Measurements from ENCODE around the gene TENM4. TPM values are rescaled to one million over a fixed set of nuclear protein-coding genes. Genes with fewer than 3 reads are reported as not detected.

Gene TENM4
- total and polyA plus RNA-seq, 10 of the 15 experiments (the other 5 are each of a cell fraction or from before 2014, with no cell fraction given) = 0.03 to 0.12 (median 0.06) TPM; not detected in 7

- Histone ChIP-seq H3K4me2 (ENCODE audit: control insufficient read depth, insufficient read depth) (no peak overlapping the region), H3K27me3 (replicated peaks in 1 of 2; ENCODE audit: control insufficient read depth in 2 of 2, insufficient read depth in 2 of 2, low read length in 1 of 2) (no peaks in the 10 kb centered on the region; a peak in 1 of 4 replicates), H2AFZ (ENCODE audit: control insufficient read depth, low read depth, low read length) (no peak overlapping the region), H3K4me3 (no peak overlapping the region), H3K4me1 (ENCODE audit: control insufficient read depth, insufficient read depth, low read length) (no peaks in the 10 kb centered on the region), H3K79me2 (ENCODE audit: control insufficient read depth, insufficient read depth, low read length) (no peaks in the 10 kb centered on the region), H3K9ac (ENCODE audit: control insufficient read depth, insufficient read depth, low read length) (no peak overlapping the region), H3K36me3 (ENCODE audit: control insufficient read depth in 2 of 2, insufficient read depth in 2 of 2, low read length in 1 of 2) (no peaks in the 10 kb centered on the region), H4K20me1 (ENCODE audit: control insufficient read depth, insufficient read depth) (no peaks in the 10 kb centered on the region), H3K9me3 (replicated peaks; ENCODE audit: control insufficient read depth, insufficient read depth, low read length) (no peaks in the 10 kb centered on the region), H3K27ac (ENCODE audit: control insufficient read depth, insufficient read depth) (no peak overlapping the region)
- POLR2A ChIA-PET = no interaction called here
- no TSS peak for BruUV-seq (replicated peaks)
- TF ChIP-seq REST (IDR thresholded peaks at IDR 0.05; ENCODE audit: low read depth, low read length) (peak; percentile 82), NR2F1 (conservative IDR thresholded peaks at IDR 0.05) (no peak)
- RAD21 ChIA-PET (ENCODE audit: unreplicated experiment) = no interaction called here
- no peak for FAIRE-seq
- SMC1A ChIA-PET (ENCODE audit: uncharacterized antibody, unreplicated experiment) = no interaction called here
- WGBS (ENCODE audit: insufficient coverage, insufficient replicate concordance, low lambda C conversion rate, missing lambda C conversion rate) = 35% methylated on average over 5 of the region's 5 CpGs
- DNase-seq (ENCODE audit: low read depth, low spot score) = no peak
- intact Hi-C loops (cut with micrococcal nuclease; ENCODE audit: unreplicated experiment) (no loop called here), in situ Hi-C loops (cut with MboI) (no loop called here)
- CTCF ChIA-PET = no interaction called here
- ATAC-seq = no peak
These were observed 580.0 kb downstream of the TENM4 start for GRCh38 chr11:78860720-78861422.

- Histone ChIP-seq H2AFZ (ENCODE audit: control insufficient read depth, low read depth, low read length) (no peak overlapping the region), H3K27ac (ENCODE audit: control insufficient read depth, insufficient read depth) (no peak overlapping the region), H3K9me3 (replicated peaks; ENCODE audit: control insufficient read depth, insufficient read depth, low read length) (no peaks in the 10 kb centered on the region), H3K9ac (ENCODE audit: control insufficient read depth, insufficient read depth, low read length) (no peak overlapping the region), H3K36me3 (ENCODE audit: control insufficient read depth in 2 of 2, insufficient read depth in 2 of 2, low read length in 1 of 2) (no peaks in the 10 kb centered on the region), H3K27me3 (replicated peaks in 1 of 2; ENCODE audit: control insufficient read depth in 2 of 2, insufficient read depth in 2 of 2, low read length in 1 of 2) (no peaks in the 10 kb centered on the region), H3K4me3 (no peak overlapping the region), H4K20me1 (ENCODE audit: control insufficient read depth, insufficient read depth) (no peaks in the 10 kb centered on the region), H3K4me1 (ENCODE audit: control insufficient read depth, insufficient read depth, low read length) (no peaks in the 10 kb centered on the region), H3K79me2 (ENCODE audit: control insufficient read depth, insufficient read depth, low read length) (no peaks in the 10 kb centered on the region), H3K4me2 (ENCODE audit: control insufficient read depth, insufficient read depth) (no peak overlapping the region)
- ChIA-PET SMC1A (ENCODE audit: uncharacterized antibody, unreplicated experiment) (no interaction called here), POLR2A (no interaction called here), RAD21 (ENCODE audit: unreplicated experiment) (no interaction called here), CTCF (interaction anchor here (1.3 to 1.7 kb wide), 2 partner anchors 8 kb away, joined by 3 to 4 read pairs; no protein-coding TSS in a partner anchor)
- intact Hi-C loops (cut with micrococcal nuclease; ENCODE audit: unreplicated experiment) (no loop called here), in situ Hi-C loops (cut with MboI) (no loop called here)
- WGBS (ENCODE audit: insufficient coverage, insufficient replicate concordance, low lambda C conversion rate, missing lambda C conversion rate) = 0% methylated on average over 2 of the region's 2 CpGs
- no TSS peak for BruUV-seq (replicated peaks)
- DNase-seq (ENCODE audit: low read depth, low spot score) (no peak), ATAC-seq (no peak), FAIRE-seq (no peak)
- TF ChIP-seq SMAD5 (IDR thresholded peaks at IDR 0.05; ENCODE audit: low read depth) (no peak), ZNF687 (IDR thresholded peaks at IDR 0.05) (no peak), ZNF274 (IDR thresholded peaks at IDR 0.05; ENCODE audit: insufficient read depth, insufficient read length) (no peak), TCF3 (IDR thresholded peaks at IDR 0.05; ENCODE audit: borderline replicate concordance, insufficient read depth, low read depth, low read length) (no peak), TBL1XR1 (IDR thresholded peaks at IDR 0.05; ENCODE audit: low read depth, low read length) (no peak)
These were observed 583.1 kb downstream of the TENM4 start for GRCh38 chr11:78857688-78858087.
